GM19023 (cell line): ENCODE measurements around the gene RAB40C.

Source experiments
- ATAC-seq: cut with Tn5 transposase; IDR thresholded peaks from one replicate; pipeline ENCODE4 v1.9.1; 2021; ENCODE audit warnings: mild to moderate bottlenecking, moderate library complexity; ENCODE audit not compliant: unreplicated experiment

Gene RAB40C

GRCh38 chr16:675884-676564 lies 86.2 kb downstream of the RAB40C start:
- ATAC-seq = no peak

- no peak for ATAC-seq
Observed at GRCh38 chr16:676565-676902, 86.7 kb downstream of the RAB40C start.

- no peak for ATAC-seq
Observed at GRCh38 chr16:676913-677312, 87.0 kb downstream of the RAB40C start.

- ATAC-seq = no peak
Observed at GRCh38 chr16:677316-678190, 87.7 kb downstream of the RAB40C start.

- ATAC-seq = no peak
Observed at GRCh38 chr16:678209-678857, 88.5 kb downstream of the RAB40C start.
